ENCODE data around the gene KCNIP3.

KCNIP3 gene

DNA sequence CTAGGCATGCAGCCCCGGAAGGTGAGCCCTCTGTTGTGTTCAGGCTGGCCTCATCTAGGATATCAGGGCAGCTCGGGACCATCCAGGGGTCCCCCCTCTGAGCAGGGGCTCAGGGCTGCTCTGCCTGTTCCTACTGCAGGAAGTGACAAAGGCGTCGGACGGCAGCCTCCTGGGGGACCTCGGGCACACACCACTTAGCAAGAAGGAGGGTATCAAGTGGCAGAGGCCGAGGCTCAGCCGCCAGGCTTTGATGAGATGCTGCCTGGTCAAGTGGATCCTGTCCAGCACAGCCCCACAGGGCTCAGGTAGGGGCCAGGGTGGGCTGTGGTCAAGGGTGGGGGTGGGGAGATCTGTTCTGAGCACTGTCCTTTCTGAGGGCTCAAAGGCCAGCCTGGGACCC is 13.1 kb downstream of the KCNIP3 start:
- no peak overlapping the region for H3K4me3 ChIP-seq (ENCODE audit: insufficient read length, low read depth)
- H3K9ac ChIP-seq (ENCODE audit: insufficient read length, low read depth): no peak overlapping the region
- no peak for DNase-seq (ENCODE audit: low read depth, low spot score)
- H3K27me3 ChIP-seq (ENCODE audit: insufficient read depth, insufficient read length): no peaks in the 10 kb centered on the region
- no peaks in the 10 kb centered on the region for H3K9me3 ChIP-seq (ENCODE audit: insufficient read depth, low read length)
- no peaks in the 10 kb centered on the region for H3K36me3 ChIP-seq (ENCODE audit: insufficient read depth, insufficient read length, low read length)
- H3K4me1 ChIP-seq (ENCODE audit: insufficient read depth, insufficient read length): peaks cover 40% of the 10 kb centered on the region
- TF ChIP-seq YY1 (IDR thresholded peaks at IDR 0.05; ENCODE audit: insufficient read depth, insufficient read length): no peak
- TF ChIP-seq SUZ12 (IDR thresholded peaks at IDR 0.05; ENCODE audit: extremely low read depth, insufficient read depth, insufficient read length): no peak
- no peak for TF ChIP-seq ZNF274 (IDR thresholded peaks at IDR 0.05; ENCODE audit: low read depth, low read length)

DNA sequence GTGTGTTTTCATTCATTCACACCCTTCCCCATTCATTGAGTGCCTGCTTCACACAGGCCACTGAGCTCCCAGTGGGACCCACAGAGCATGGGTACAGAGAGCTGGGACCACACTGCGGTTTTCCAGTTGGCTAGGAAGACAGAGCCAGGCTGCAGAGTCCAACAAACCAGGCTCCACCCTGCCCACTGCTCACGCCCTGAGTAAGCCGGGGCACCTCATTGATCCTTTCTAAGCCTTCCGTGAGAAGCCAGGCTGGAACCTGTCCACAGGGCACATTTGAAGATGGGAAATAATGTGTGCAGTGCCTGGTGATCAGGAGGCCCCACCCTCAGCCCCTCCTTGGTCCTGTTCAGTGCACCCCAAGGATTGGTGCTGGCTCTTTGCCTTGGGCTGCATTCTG is 13.5 kb downstream of the KCNIP3 start:
- Histone ChIP-seq H3K4me3 (ENCODE audit: insufficient read length, low read depth) (no peak overlapping the region), H3K4me1 (ENCODE audit: insufficient read depth, insufficient read length) (peaks cover 43% of the 10 kb centered on the region), H3K9ac (ENCODE audit: insufficient read length, low read depth) (no peak overlapping the region), H3K9me3 (ENCODE audit: insufficient read depth, low read length) (no peaks in the 10 kb centered on the region), H3K36me3 (ENCODE audit: insufficient read depth, insufficient read length, low read length) (no peaks in the 10 kb centered on the region), H3K27me3 (ENCODE audit: insufficient read depth, insufficient read length) (no peaks in the 10 kb centered on the region)
- DNase-seq (ENCODE audit: low read depth, low spot score): no peak
- TF ChIP-seq YY1 (IDR thresholded peaks at IDR 0.05; ENCODE audit: insufficient read depth, insufficient read length) (no peak), SUZ12 (IDR thresholded peaks at IDR 0.05; ENCODE audit: extremely low read depth, insufficient read depth, insufficient read length) (no peak), ZNF274 (IDR thresholded peaks at IDR 0.05; ENCODE audit: low read depth, low read length) (no peak)

DNA sequence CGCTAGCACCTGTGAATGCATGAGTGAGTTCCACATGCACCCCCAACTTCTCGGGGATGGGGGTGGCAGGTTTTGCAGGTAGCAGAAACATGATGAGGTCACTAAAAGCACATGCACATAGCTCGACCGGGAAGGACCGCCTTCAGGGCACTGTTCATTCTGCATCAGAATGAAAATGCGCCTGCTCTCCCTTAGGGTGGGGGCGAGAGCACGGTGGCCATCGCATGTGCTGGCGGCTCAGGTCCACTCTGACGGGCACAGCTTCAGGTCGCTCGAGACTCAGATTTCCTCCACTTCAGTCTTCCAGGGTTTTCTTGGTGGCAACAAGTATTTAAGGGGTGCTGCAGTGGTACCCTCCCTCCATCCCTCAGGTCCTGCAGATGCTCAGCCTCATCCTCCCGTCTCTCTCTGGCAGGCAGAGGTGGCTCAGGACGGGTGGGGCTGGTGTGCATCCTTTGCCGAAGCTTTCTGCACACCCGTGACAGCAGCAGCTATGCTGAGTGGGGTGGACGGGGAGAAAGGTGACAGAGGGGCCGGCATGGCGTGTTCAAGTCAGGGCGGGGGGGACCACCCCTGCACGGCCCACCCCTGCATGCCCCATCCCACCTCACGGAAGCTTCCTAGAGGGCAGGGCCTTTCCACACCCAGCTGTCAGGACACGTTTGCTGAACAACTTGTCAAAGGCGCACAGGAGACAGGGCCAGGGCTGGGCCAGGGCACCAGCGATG is 14.8 kb downstream of the KCNIP3 start:
- no peaks in the 10 kb centered on the region for H3K27me3 ChIP-seq (ENCODE audit: insufficient read depth, insufficient read length)
- TF ChIP-seq ZNF274 (IDR thresholded peaks at IDR 0.05; ENCODE audit: low read depth, low read length) (no peak), SUZ12 (IDR thresholded peaks at IDR 0.05; ENCODE audit: extremely low read depth, insufficient read depth, insufficient read length) (no peak), YY1 (IDR thresholded peaks at IDR 0.05; ENCODE audit: insufficient read depth, insufficient read length) (no peak)

DNA sequence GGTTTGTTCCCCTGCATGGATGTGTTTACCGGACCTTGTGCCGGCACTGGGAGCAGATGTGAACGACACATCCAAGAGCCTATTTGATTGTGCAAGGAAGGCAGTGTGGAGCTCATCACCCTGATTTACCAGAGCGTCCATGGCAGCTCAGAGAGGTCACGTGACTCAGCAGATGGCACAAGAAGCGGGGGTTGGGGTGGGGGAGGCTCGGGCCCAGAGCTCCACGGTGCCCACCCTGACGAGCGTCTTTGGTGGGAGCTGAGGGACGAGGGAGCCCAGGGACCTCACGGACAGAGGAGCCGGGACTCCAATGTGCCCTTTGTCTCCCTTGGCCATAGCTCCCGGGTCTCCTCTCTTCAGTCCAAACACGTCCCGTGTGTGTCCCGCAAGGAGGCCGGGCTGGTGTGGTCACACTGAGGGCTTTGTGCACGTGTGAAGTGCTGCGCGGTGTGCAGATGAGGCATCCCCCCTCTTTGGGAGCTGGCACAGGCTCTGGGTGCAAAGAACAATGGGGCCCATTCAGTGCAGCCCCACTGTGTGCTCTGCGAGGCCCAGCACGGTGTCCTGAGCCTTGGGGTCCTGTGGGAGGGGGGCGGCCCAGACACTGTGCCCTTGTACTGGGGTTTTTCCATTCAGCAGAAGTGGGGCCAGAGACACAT is 15.5 kb downstream of the KCNIP3 start:
- H3K4me1 ChIP-seq (ENCODE audit: insufficient read depth, insufficient read length): peaks cover 45% of the 10 kb centered on the region
- TF ChIP-seq ZNF274 (IDR thresholded peaks at IDR 0.05; ENCODE audit: low read depth, low read length) (no peak), YY1 (IDR thresholded peaks at IDR 0.05; ENCODE audit: insufficient read depth, insufficient read length) (no peak), SUZ12 (IDR thresholded peaks at IDR 0.05; ENCODE audit: extremely low read depth, insufficient read depth, insufficient read length) (no peak)
- no peaks in the 10 kb centered on the region for H3K9me3 ChIP-seq (ENCODE audit: insufficient read depth, low read length)
- no peaks in the 10 kb centered on the region for H3K36me3 ChIP-seq (ENCODE audit: insufficient read depth, insufficient read length, low read length)
- no peak overlapping the region for H3K4me3 ChIP-seq (ENCODE audit: insufficient read length, low read depth)
- no peak overlapping the region for H3K9ac ChIP-seq (ENCODE audit: insufficient read length, low read depth)
- no peaks in the 10 kb centered on the region for H3K27me3 ChIP-seq (ENCODE audit: insufficient read depth, insufficient read length)
- DNase-seq (ENCODE audit: low read depth, low spot score): no peak

More for the DNA sequence above, 14.8 kb downstream of the KCNIP3 start:
- Histone ChIP-seq H3K9ac (ENCODE audit: insufficient read length, low read depth) (no peak overlapping the region), H3K4me1 (ENCODE audit: insufficient read depth, insufficient read length) (peaks cover 39% of the 10 kb centered on the region), H3K36me3 (ENCODE audit: insufficient read depth, insufficient read length, low read length) (no peaks in the 10 kb centered on the region), H3K9me3 (ENCODE audit: insufficient read depth, low read length) (no peaks in the 10 kb centered on the region), H3K4me3 (ENCODE audit: insufficient read length, low read depth) (no peak overlapping the region)
- DNase-seq (ENCODE audit: low read depth, low spot score): no peak

DNA sequence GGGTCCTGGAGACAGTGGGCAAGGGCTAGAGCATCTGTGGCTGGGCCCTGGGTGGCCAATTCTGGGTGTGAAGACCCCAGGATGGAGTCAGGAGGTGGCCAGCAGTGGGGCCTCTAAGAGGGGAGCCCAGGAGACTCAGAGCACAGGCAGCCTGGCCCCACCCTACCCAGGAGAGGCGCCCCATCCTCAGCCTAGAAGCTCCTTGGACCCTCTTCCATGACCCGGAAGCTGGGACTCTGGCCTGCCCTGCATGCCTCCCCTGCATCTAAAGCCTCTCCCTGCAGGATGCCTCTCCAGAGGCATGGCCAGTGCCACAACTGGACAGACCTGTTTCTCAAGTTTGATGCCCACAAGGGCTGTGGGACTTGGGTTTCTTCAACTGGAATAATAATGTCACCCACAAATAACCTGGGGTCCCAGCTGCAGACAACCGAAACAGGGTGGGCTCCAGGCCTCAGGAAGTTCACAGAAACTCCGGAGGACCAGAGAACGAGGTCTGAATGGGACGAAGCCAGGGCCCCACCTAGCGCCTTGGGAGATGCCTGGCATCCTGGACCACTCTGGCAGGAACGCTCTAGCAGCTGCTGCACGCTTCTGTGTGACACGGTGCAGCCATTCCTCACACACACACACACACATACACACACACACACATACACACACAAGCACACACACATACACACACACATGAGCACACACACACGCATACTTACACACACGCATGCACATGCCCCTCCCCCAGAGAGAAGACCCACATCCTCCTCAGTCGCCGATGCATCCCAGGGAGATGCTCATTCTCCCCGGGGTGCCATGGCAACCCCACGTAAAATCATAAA is 16.4 kb downstream of the KCNIP3 start:
- no peak overlapping the region for H3K4me3 ChIP-seq (ENCODE audit: insufficient read length, low read depth)
- no peaks in the 10 kb centered on the region for H3K27me3 ChIP-seq (ENCODE audit: insufficient read depth, insufficient read length)
- H3K4me1 ChIP-seq (ENCODE audit: insufficient read depth, insufficient read length): peaks cover 40% of the 10 kb centered on the region
- no peaks in the 10 kb centered on the region for H3K36me3 ChIP-seq (ENCODE audit: insufficient read depth, insufficient read length, low read length)
- DNase-seq (ENCODE audit: low read depth, low spot score): no peak
- no peak for TF ChIP-seq YY1 (IDR thresholded peaks at IDR 0.05; ENCODE audit: insufficient read depth, insufficient read length)
- no peak for TF ChIP-seq SUZ12 (IDR thresholded peaks at IDR 0.05; ENCODE audit: extremely low read depth, insufficient read depth, insufficient read length)
- TF ChIP-seq ZNF274 (IDR thresholded peaks at IDR 0.05; ENCODE audit: low read depth, low read length): no peak
- no peaks in the 10 kb centered on the region for H3K9me3 ChIP-seq (ENCODE audit: insufficient read depth, low read length)
- no peak overlapping the region for H3K9ac ChIP-seq (ENCODE audit: insufficient read length, low read depth)

DNA sequence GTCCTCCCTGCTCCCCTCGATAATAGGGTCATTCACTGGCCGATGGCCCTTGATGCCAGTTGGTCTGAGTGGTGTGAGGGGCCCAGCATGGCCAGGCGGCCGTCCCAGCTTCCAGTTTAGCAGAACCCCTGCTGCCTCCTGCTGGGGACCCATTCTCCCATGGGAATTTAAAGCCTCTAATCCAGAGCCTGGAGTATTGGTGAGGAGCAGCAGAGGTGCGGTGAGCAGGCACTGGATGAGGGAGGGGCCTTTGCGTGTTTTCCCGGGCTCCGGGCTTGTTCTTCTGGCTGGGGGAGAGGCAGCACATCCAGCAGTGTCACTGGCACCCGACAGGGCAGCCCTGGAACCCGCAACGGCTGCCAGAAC is 17.4 kb downstream of the KCNIP3 start:
- TF ChIP-seq YY1 (IDR thresholded peaks at IDR 0.05; ENCODE audit: insufficient read depth, insufficient read length) (no peak), ZNF274 (IDR thresholded peaks at IDR 0.05; ENCODE audit: low read depth, low read length) (no peak), SUZ12 (IDR thresholded peaks at IDR 0.05; ENCODE audit: extremely low read depth, insufficient read depth, insufficient read length) (no peak)
- H3K9me3 ChIP-seq (ENCODE audit: insufficient read depth, low read length): no peaks in the 10 kb centered on the region
- no peak overlapping the region for H3K9ac ChIP-seq (ENCODE audit: insufficient read length, low read depth)
- DNase-seq (ENCODE audit: low read depth, low spot score): no peak
- H3K27me3 ChIP-seq (ENCODE audit: insufficient read depth, insufficient read length): no peaks in the 10 kb centered on the region
- H3K4me3 ChIP-seq (ENCODE audit: insufficient read length, low read depth): no peak overlapping the region
- peaks cover 33% of the 10 kb centered on the region for H3K4me1 ChIP-seq (ENCODE audit: insufficient read depth, insufficient read length)
- no peaks in the 10 kb centered on the region for H3K36me3 ChIP-seq (ENCODE audit: insufficient read depth, insufficient read length, low read length)

Data from NT2/D1 (cell line).